SH-SY5Y (cell line): ENCODE results near the gene NFATC2.

Experiments
- GATA2 ChIP-seq: IDR thresholded peaks from 2 replicates; pipeline ENCODE4 v1.6.1; 2011; ENCODE audit warnings: mild to moderate bottlenecking, low read depth, low read length
- GATA3 ChIP-seq: IDR thresholded peaks from 2 replicates; pipeline ENCODE4 v1.6.1; 2011; ENCODE audit warnings: low read depth, mild to moderate bottlenecking, low read length, moderate library complexity

Gene NFATC2

GRCh38 chr20:51337126-51337805 is 205.3 kb downstream of the NFATC2 start:
- TF ChIP-seq GATA3 (no peak), GATA2 (no peak)
